ENCODE data around the gene PSTPIP1. TPM values are rescaled to one million over a fixed set of nuclear protein-coding genes. Genes with fewer than 3 reads are reported as not detected.
A peak's percentile ranks its signal among the peaks of the same experiment; 100 is the strongest.

PSTPIP1 gene
- total and polyA plus RNA-seq, 2 experiments from 2014 or later = 0.80 TPM; not detected in 1

DNA sequence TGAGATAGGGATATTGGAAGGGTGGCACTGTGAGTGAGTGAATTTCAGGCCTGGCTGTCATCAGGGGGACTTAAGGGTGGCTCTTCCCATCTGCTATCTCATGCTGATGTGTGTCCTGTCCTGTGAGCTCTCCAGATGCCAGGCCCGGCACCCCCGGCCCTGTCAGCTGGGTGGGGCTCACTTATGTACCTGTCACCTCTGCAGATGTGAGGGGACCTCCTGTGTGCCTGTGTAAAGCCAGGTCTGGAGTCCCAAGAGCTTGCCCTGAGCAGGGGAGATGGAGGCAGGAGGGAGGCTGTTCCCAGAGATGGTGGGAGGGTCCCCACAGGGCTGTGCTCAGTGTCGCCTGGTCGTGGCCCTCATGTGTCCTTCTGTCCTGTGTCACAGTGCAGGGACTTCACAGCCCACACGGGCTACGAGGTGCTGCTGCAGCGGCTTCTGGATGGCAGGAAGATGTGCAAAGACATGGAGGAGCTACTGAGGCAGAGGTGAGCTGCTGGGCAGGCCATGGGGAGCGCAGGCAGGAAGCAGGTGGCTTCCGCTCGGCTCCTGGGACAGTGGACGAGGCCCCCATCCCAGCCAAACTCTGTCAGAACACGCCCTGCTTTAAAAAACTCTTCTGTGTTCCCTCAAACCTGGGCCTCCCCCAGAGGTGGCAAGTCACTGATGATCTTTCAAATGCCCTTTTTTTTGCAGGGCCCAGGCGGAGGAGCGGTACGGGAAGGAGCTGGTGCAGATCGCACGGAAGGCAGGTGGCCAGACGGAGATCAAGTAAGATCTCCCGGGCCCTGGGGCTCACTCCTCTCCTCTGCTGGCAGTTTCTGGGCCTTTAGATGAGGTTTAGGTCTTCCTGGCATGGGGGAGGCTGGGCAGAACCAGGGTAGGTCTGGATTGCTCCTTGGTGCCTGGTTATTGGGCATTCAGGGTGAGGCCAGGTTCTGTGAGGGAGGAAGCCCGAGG, 23.1 kb downstream of the PSTPIP1 start:
- in situ Hi-C loops (cut with MboI) = no loop called here
- Histone ChIP-seq H3K4me1 (ENCODE audit: insufficient read depth) (peaks cover 24% of the 10 kb centered on the region), H2AFZ (no peak overlapping the region)

DNA sequence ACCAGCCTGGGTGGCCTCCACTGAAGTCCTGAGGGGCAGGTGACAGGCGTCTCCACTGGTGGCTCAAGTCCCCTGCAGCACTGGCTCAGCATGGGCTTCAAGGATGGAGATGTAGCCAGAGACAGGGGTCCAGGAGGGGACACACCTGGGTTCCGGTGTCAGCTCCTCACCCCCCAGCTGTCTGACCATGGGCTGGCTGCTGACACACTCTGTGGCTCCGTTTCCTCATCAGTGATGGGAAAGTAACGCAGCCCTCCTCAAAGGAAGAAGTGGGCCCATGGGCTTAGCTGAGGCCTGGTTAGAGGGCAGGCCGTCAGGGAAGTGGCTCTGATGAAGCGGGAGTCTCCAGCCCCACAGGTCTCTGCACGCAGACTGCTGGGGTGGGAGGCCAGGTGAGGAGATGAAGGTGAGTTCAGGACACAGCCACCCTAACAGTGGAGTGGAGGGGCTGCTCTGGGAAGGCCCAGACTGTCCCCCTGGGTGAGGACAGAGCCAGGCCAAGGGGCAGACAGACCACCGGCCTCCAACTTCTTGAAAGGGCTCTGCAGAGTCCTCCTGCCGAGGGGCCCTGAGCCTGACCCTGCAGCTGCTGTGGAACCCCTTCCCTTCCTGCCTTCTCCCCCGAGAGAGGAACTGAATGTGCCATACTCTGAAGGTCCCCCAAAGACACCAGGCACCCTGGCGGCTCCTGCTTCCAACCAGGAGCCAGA, 24.0 kb downstream of the PSTPIP1 start:
- H3K27me3 ChIP-seq (replicated peaks; ENCODE audit: insufficient read depth) = no peaks in the 10 kb centered on the region
- H3K4me2 ChIP-seq (ENCODE audit: unreplicated experiment) = no peak overlapping the region
- H4K20me1 ChIP-seq (ENCODE audit: insufficient read depth) = no peaks in the 10 kb centered on the region
- no peaks in the 10 kb centered on the region for H3K36me3 ChIP-seq (ENCODE audit: low read depth)
- H3K79me2 ChIP-seq (ENCODE audit: insufficient read depth) = no peaks in the 10 kb centered on the region
- H3K9me3 ChIP-seq (ENCODE audit: low read depth) = no peaks in the 10 kb centered on the region
- H3K9me2 ChIP-seq (ENCODE audit: insufficient read depth) = no peaks in the 10 kb centered on the region
- 95 to 97% methylated on average over 11 of the region's 11 CpGs for WGBS, 2 experiments (ENCODE audit: low coverage in 1 of 2, low lambda C conversion rate in 2 of 2, missing lambda C conversion rate in 2 of 2)
- no peak for TF ChIP-seq EZH2phosphoT487 (IDR thresholded peaks at IDR 0.05; ENCODE audit: insufficient read depth, low read depth)
- no peak for TF ChIP-seq EZH2 (IDR thresholded peaks at IDR 0.05; ENCODE audit: insufficient read depth, poor library complexity, severe bottlenecking)
- no peak overlapping the region for H3K4me3 ChIP-seq
- DNase-seq = no peak
- peaks cover 24% of the 10 kb centered on the region for H3K4me1 ChIP-seq (ENCODE audit: insufficient read depth)
- H3K9ac ChIP-seq = no peak overlapping the region
- H3F3A ChIP-seq (ENCODE audit: insufficient read depth) = no peaks in the 10 kb centered on the region
- H3K27ac ChIP-seq = no peak overlapping the region
- in situ Hi-C loops (cut with MboI) = no loop called here
- H2AFZ ChIP-seq = no peak overlapping the region

More for the DNA sequence above, 23.1 kb downstream of the PSTPIP1 start:
- no peaks in the 10 kb centered on the region for H3K27me3 ChIP-seq (replicated peaks; ENCODE audit: insufficient read depth)
- no peak overlapping the region for H3K9ac ChIP-seq
- H3K9me3 ChIP-seq (ENCODE audit: low read depth) = no peaks in the 10 kb centered on the region
- H3K4me2 ChIP-seq (ENCODE audit: unreplicated experiment) = no peak overlapping the region
- H4K20me1 ChIP-seq (ENCODE audit: insufficient read depth) = no peaks in the 10 kb centered on the region
- H3K4me3 ChIP-seq = no peak overlapping the region
- H3K36me3 ChIP-seq (ENCODE audit: low read depth) = no peaks in the 10 kb centered on the region
- DNase-seq = no peak
- TF ChIP-seq EZH2phosphoT487 (IDR thresholded peaks at IDR 0.05; ENCODE audit: insufficient read depth, low read depth) = no peak
- TF ChIP-seq EZH2 (IDR thresholded peaks at IDR 0.05; ENCODE audit: insufficient read depth, poor library complexity, severe bottlenecking) = no peak
- 85 to 86% methylated on average over 20 of the region's 20 CpGs for WGBS, 2 experiments (ENCODE audit: low coverage in 1 of 2, low lambda C conversion rate in 2 of 2, missing lambda C conversion rate in 2 of 2)
- no peak overlapping the region for H3K27ac ChIP-seq
- no peaks in the 10 kb centered on the region for H3K9me2 ChIP-seq (ENCODE audit: insufficient read depth)
- H3F3A ChIP-seq (ENCODE audit: insufficient read depth) = no peaks in the 10 kb centered on the region
- H3K79me2 ChIP-seq (ENCODE audit: insufficient read depth) = no peaks in the 10 kb centered on the region

DNA sequence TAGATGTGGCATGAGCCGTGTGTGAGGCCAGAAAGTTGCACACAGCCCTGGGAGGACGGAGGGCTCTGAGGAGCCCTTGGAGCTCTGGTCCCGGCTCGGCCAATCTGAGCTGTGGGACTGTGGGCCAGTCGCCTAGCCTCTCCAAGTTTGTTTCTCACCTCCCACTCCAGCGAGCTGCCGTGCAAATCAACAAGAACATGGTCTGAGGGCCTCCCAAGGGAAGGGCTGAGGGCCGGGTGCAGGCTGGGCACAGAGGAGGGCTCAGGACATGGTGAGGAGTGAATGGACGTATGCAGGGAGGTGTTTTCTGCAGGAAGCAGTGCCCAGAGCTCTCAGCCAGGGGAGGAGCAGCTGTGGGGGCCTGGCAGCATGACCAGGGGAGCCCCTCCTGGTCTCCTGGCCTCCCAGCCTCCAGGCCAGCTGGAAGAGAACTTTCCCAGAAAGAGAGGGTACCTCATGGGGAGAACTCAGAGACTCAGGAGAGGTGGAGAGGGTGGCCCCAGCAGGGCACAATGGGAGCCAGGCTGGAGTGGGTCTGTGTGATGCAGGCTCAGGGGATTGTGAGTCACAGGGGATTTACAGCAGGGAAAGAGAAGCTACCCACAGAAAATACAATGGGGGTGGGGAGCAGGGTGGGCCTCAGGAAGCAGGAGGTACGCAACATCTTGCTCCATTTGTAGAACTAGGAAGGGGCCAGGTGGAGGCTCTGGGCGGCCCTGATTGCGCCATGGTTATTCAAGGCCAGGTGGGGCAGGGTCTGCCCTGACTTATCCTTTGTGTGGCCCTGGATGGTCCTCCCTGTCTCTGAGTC, 24.8 kb downstream of the PSTPIP1 start:
- 90 to 91% methylated on average over 12 of the region's 12 CpGs for WGBS, 2 experiments (ENCODE audit: low coverage in 1 of 2, low lambda C conversion rate in 2 of 2, missing lambda C conversion rate in 2 of 2)
- Histone ChIP-seq H3K9me2 (ENCODE audit: insufficient read depth) (no peaks in the 10 kb centered on the region), H4K20me1 (ENCODE audit: insufficient read depth) (no peaks in the 10 kb centered on the region), H3F3A (ENCODE audit: insufficient read depth) (no peaks in the 10 kb centered on the region), H3K9ac (no peak overlapping the region), H2AFZ (no peak overlapping the region), H3K4me2 (ENCODE audit: unreplicated experiment) (no peak overlapping the region), H3K9me3 (ENCODE audit: low read depth) (no peaks in the 10 kb centered on the region), H3K27me3 (replicated peaks; ENCODE audit: insufficient read depth) (no peaks in the 10 kb centered on the region), H3K79me2 (ENCODE audit: insufficient read depth) (no peaks in the 10 kb centered on the region), H3K4me3 (no peak overlapping the region), H3K27ac (no peak overlapping the region), H3K4me1 (ENCODE audit: insufficient read depth) (peaks cover 24% of the 10 kb centered on the region), H3K36me3 (ENCODE audit: low read depth) (no peaks in the 10 kb centered on the region)
- in situ Hi-C loops (cut with MboI) = no loop called here
- TF ChIP-seq EZH2 (IDR thresholded peaks at IDR 0.05; ENCODE audit: insufficient read depth, poor library complexity, severe bottlenecking) = no peak
- TF ChIP-seq EZH2phosphoT487 (IDR thresholded peaks at IDR 0.05; ENCODE audit: insufficient read depth, low read depth) = no peak
- peak; percentile 39 for DNase-seq

Data from GM23248 (cell line).